Stimulated activated naive CD4-positive, alpha-beta T cell treated with Interleukin-2 at 50 U/mL for 16 hours (primary cell): Measurements from ENCODE around the gene DIP2C.
A peak's percentile ranks its signal among the peaks of the same experiment; 100 is the strongest.
"Not testable (repeated sequence)": the region's sequence is repeated elsewhere in the genome, so short reads cannot be mapped to it uniquely, and the experiment has no call there.

Source experiments
- DNase-seq: peaks from one replicate; lab custom pipeline; 2025; lab: John Stamatoyannopoulos, UW

Gene DIP2C

DNA sequence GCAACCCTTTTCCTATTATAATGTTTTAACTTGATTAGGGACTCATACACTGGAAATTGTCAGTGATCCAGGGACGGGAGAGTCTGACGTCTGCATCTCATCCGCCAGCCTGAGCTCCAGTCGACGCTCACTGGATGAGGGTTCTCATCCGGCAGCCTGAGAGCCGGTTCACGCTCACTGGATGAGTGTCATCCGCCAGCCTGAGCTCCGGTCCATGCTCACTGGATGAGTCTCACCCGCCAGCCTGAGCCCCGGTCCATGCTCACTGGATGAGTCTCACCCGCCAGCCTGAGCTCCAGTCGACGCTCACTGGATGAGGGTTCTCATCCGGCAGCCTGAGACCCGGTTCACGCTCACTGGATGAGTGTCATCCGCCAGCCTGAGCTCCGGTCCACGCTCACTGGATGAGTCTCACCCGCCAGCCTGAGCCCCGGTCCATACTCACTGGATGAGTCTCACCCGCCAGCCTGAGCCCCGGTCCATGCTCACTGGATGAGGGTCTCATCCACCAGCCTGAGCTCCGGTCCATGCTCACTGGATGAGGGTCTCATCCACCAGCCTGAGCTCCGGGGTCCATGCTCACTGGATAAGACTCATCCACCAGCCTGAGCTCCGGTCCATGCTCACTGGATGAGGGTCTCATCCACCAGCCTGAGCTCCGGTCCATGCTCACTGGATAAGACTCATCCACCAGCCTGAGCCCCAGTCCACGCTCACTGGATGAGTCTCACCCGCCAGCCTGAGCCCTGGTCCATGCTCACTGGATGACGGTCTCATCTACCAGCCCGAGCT is 209.6 kb downstream of the DIP2C start:
- DNase-seq: not testable (repeated sequence)

DNA sequence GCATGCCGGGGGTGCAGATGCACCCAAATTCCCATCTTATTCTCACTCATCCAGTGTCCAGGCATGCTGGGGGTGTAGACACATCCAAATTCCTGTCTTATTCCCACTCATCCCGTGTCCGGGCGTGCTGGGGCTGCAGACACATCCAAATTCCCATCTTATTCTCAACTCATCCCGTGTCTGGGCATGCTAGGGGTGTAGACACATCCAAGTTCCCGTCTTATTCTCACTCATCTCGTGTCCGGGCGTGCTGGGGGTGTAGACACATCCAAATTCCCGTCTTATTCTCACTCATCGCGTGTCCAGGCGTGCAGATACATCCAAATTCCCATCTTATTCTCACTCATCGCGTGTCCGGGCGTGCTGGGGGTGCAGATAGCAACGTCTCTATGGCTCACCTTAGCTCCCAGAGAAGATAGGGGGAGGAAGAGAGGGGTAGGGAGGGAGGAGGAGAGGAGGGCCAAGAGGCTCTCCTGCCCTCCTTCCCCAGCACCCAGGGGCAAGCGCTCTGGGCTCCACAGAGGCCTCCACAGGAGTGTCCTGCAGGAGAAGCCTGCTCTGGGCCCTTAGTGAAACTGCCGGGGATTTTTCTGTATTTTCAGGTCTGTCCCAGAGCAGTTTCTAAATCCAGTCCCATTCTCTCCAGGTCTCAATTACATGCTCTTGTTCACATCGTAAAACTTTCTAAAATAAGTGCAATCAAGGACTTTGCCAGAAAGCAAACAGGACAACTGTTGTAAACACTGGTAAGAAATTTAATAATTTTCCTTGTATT is 210.8 kb downstream of the DIP2C start:
- no peak for DNase-seq

DNA sequence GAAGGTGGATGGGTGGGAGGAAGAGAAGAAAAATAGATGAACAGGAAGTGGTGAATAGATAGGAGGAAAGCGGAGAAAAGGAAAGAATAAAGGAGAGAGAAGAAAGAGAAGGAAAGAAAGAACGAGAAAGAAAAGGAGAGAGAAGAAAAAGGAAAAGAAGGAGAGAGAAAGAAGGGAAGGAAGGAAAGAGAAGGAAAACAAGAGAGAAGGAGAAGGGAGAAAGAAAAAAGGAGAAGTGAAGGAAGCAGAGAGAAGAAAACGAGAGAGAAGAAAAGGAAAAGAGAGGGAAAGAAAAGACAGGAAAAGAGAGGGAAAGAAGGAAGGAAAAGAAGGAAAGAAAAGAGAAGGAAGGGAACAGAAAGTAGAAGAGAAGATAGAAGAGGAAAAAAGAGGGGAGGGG is 211.8 kb downstream of the DIP2C start:
- DNase-seq: no peak

DNA sequence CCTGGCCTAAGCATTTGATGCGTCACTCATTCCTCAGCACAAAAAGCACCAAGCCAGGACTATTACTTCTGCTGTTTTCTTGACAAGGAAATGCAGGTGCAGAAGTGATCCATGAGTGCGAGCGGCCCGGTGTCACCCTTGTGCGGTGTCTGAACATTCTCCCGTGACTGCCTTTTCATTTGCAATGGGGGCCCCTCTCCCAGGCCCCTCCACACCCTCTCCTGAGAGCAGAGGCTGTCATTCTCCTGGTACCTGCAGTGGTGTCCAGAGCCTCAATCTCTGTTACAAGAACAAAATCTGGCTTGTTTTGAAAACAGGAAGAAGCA is 213.1 kb downstream of the DIP2C start:
- no peak for DNase-seq

DNA sequence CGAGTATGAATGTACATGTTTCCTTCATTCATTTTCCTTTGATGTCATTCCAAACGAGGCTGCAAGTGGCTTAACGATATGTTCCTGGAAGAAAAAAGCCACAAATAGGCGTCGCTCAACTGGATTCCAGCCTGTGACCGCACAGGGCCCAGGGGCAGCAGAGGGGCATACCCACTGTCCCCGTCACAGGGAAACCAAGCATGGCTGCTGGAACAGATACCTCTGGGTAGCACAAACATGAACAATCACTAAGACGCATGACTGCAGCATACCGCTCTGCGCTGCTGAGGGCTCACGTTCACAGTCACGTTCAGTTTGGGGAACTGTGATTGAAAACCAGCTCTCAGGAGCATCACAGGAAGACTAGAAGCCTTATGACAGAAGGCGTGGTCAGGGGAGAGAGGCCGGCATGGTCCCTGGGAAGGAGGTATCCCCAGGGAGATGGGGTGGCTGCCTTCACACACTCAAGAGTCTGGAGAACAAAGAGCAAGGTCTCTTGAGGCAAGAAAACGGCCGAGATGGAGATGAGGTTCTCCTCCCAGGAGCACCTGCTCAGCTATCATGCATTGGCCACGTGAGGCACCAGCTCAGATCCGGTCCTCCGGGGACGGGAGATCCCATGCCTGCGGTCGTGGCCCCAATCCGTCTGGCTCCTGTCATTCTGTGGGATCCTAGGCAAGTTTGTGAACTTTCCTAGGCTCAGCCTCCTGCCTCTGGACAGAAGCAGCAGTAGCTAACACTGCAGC is 213.6 kb downstream of the DIP2C start:
- DNase-seq: no peak

DNA sequence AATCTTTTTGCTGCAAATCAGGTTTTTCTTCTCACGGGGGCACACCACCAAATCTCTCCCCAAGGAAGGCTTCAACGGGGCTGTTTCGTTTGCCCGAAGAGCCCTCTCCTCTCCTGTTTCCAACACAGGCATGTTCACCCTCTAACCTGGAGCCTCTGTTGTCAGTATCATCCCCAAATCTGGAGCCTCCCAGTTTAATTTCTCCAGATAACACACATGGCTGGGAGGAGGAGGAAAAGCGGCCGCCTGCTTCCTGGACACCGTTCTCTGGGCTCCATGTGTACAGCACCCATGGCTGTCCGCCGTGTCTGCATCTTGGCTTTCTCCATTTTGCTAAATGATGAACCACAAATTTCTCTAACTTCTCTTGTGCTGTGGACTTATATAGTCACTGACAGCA is 214.5 kb downstream of the DIP2C start:
- DNase-seq: no peak

DNA sequence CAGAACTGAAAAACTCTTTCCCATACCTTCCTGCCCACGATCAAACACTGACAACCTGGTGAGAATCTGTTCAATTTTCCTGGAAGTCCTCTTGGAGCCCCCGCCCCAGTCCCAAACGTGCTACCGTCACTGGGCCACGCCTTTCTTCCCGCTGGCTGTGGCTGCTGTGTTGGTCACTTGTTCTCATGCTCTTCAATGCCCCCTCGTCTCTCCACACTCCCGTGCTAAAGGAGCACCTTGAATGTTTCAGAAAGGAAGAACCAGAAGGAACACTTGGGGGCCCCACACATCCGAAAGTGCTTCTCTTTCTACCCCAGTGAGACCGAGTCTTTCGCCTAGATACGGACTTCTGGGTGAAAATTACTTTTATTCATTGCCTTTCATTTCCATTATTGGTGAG is 215.1 kb downstream of the DIP2C start:
- DNase-seq: no peak

DNA sequence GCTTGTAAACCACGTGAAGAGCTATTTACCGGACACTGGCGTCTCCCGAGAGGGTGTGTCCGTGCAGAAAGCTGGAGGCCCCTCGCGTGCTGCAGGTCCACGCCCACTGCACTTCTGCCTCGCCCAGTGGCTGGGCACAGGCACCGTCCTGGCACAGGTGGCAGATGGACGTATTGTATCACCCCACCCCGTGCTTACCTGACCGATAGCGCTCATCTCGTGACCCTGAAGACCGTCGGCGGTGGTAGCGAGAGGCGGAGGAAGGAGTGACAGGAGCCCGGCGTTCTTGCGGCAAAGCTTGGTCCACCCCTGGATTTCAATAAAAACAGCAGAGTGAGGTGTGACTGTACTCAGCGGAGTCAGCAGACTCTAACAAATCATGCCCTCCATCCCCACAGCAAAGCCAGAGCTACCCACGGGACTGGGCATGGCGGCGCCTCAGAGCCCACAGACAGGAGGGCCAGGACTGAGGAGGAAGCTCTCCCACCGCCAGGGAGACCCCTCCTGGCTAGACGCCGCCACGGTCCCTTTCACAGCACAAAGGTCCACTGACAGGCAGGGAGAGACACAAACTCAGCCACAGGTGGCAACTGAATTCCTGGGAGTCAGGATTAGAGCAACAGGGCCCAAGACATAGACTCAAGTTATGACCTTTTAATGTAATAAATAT is 217.1 kb downstream of the DIP2C start:
- no peak for DNase-seq

DNA sequence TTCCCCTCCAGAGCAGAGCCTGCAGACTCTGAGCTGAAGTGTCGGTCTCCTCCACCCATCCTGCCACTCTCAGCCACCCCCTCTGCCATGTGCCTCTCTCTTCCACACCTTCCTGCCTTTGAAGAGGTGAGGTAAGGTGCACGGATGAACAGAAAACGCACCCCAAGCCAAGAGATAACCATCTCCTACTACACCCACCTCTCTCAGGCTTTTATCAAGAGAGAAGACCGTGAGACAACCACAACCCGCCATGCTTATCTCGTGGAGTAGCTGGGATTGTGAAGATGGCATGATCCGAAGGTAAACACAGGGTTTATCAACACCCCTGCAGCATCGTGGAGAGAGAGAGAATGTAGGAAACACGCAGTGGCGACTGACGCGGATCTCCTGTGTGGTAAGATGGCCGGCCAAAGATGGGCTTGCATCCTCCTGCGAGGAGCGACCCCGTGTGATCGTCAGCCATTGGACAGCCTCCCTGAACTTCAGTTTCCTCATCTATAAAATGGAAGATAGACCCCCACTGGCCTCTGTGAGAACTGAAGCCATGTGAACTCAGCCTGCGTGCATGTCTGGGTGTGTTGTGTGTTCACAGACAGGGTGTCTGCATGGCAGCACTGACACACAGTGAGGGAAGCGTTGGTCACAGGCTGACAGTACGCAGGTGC is 219.0 kb downstream of the DIP2C start:
- peak; percentile 15 for DNase-seq

DNA sequence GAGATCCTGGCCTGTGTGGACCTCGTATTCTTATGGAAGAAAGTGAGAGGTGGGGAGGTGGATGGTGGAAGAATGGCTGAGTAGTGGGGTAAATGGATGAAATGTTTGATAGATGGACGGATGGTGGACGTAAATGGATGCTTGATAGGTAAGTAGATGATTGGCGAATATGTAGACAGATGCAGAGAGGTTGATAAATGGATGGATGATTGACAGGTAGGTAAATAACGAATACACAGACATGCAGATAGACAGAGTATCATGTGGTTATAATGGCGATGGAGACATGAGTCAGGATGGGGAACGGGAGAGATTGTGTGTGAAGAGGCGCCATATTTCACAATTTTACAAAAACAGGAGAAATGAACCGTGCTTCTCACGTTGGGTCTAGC is 219.5 kb downstream of the DIP2C start:
- no peak for DNase-seq

DNA sequence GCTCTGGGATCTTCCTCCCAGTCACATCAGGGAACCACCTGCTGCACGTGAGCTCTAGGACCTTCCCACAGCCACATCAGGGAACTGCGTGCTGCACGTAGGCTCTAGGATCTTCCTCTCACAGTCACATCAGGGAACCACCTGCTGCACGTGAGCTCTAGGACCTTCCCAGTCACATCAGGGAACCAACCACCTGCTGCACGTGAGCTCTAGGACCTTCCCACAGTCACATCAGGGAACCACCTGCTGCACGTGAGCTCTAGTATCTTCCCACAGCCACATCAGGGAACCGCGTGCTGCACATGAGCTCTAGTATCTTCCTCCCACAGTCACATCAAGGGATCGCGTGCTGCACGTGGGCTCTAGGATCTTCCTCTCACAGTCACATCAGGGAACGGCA is 229.7 kb downstream of the DIP2C start:
- DNase-seq: no peak

DNA sequence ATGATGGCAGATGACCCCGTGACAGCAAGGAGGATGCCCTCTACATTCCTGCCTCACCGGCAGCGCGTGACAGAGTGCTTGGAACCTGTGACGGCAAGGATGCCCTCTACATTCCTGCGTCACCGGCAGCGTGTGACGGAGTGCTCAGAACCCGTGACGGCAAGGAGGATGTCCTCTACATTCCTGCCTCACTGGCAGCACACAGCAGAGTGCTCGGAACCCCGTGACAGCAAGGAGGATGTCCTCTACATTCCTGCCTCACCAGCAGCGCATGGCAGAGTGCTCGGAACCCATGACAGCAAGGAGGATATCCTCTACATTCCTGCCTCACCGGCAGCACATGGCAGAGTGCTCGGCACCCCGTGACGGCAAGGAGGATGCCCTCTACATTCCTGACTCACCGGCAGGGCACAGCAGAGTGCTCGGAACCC is 231.0 kb downstream of the DIP2C start:
- no peak for DNase-seq

DNA sequence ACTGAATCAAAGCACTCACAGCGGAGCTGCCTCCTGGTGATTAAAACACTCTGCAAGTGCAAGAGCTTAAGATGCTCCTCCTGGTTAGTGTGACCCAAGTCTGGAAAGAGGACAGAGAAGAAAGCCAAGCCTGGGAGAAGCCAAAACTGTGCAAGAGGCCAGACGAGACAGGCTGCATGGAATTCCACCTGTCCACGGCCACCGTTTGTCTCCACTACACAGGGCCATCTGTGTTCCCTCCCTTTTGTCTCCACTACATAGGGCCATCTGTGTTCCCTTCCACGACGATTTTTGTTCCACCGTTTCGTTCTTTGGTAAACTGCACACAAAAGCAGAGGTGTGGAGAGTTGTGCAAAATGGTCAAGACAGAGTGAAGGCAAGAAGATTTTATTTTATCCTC is 233.0 kb downstream of the DIP2C start:
- no peak for DNase-seq

DNA sequence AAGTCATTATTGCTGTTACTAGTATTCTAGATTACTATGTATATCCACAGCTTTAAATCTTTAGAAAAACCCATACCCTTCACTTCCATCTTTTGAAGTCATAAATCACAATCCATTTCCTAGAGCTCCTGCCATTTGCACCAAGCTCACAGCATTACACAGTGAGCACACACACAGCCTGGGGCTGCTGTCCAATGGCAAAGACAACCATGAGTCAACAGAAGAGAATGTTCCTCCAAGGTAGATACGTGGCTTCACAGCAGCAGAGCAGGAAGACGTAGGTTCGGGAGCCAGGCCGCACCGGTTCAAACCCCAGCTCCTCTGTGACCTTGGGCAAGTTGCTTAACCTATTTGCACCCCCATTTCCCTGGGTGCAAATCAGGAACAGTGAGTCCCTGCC is 234.6 kb downstream of the DIP2C start:
- no peak for DNase-seq

DNA sequence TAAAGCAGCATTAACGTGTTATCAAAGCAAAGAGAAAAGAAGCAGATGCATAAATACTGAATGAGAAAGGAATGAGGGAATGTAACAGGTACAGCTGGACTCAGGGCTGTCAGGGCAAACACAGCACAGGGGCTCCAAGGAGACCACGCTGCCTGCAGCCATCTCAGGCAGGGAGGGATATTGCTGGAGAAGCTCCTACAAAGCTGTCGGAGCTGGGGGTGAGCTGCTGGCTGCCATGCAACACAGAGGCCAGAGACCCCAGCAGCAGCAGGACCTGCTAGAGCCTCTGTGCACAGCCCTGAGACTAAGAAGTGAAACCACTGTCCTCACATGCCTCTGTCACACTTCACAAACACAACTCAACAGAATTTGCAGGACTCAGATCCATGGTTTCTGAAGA is 235.8 kb downstream of the DIP2C start:
- DNase-seq: no peak

DNA sequence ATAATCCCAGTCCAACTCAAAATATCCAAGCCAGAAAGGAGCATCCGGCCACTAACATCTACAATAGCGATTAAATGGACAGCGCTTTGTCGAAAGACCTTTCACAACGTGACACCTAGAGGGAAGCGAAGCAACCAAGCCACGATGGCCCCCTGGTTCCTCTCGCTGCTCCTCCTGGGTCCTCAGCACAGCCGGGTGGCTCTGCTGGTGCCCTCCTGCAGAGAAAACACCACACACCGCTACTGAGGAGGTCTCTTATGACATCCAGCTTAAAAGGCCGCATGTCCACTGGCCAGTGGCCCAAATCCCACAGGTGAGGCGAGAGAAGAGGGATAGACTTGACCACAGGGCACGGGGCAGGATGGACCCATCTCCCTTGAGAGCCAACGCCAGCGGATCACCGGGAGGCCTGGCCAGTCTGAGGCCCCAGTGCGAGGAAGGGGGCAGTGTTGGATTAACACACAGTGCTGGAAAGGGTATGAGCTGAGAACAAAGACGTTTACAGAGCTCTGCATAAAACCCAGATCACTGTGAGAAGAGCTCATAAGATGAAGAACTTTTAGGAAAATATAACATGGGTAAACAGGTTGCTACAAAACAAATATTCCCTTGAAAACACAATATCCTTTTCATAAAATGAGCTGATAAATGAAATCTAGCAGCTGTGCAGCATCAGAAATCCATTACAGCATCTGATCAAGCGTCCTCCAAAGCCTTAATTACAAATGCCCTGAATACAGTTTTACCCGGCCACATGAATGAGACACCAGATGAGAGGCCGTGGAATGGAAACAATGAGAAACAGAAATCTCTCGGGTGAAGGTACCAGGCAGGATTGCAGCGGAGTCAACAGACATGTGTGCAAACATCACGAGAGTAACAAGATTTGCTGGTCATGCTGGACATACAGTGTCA is 236.7 kb downstream of the DIP2C start:
- DNase-seq: no peak

DNA sequence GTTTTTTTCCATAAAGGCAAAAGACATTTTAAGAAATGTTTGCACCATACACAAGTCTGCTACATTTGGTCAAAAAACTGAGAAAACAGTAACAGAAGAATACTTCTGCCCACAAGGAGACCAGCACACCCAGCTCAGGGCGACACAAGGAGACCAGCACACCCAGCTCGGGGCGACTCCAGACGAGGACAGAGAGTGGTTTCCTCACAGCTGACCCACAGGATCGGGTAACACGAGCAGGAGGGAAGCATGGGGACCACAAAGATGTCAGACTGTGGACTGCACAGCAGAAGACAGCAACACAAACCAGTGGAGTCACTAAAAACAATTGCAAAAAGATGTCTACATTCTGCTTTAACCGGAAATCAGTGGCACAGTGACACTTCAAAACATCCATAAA is 237.6 kb downstream of the DIP2C start:
- no peak for DNase-seq

DNA sequence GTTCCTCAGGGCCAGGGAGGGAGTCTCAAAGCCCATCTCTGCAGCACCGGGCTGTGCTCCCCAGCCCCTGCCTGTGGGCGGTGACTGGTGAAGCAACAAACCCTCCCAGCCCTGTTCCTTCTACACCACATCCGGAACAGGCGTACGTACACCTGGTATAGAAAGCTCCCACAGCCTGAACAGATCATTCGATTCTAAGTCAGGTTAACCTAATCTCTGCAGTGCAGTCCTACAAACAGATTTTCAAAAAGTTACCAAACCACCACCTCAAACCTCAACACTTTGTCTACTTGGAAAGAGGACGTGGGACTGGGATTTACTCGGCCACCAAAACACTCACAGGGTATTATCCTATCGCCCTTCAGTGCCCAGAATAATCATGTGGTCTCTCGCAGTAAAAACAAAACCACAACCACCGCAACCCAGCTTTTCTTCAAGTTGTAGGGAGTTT is 238.4 kb downstream of the DIP2C start:
- DNase-seq: peak; percentile 55

DNA sequence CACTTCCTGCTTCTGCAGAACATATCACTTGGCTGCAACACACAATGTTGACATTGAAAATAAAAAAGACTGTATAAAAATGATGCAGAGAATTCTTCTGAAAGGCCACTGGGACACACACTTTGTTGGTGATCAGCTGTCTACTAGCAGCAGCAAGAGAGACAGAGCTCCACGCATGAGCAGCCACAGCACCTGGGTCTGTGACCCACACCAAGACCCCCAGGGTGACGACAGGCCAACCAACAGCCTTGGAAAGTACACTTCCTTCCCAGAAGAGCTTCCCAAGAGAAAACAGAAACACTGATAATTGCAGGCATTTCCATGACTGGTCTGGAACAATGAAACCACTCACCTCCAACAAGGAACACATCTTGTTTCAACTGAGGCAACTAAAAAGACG is 239.0 kb downstream of the DIP2C start:
- DNase-seq: no peak

DNA sequence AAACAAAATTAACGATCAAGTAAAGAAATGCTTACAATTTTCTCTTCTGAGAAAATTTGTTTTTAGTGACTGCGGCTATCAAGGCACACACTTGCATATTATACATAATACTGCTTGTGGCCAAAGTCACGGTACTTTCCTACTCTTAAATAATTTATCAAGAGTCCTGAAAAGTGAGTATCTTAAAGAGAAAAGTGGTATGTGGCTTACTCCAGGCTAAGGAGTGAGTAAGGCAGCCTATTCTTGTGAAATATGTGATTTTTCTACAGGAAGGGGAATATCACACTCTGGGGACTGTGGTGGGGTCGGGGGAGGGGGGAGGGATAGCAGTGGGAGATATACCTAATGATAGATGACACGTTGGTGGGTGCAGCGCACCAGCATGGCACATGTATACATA is 240.1 kb downstream of the DIP2C start:
- not testable (repeated sequence) for DNase-seq

DNA sequence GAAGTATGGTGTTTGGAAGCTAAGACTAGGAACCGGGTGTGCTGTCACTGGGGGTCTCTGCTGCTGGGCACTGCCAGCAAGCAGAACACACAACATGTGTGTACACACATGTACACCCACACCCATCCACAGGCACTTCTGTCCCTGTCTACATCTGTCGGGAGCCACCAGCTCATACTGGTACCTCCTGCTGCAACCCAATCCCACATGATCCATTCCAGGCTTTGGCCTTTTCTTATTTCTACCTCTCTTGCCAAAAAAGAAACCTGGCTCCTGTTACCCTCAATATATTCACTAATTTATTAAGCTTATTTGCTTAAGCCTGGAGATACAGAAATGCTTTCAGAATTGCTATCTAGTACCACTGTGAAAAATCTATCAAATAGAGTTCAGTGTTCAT is 246.0 kb downstream of the DIP2C start:
- DNase-seq: no peak
